Measurements from ENCODE around the gene SSBP1.
"Not testable (repeated sequence)": the region's sequence is repeated elsewhere in the genome, so short reads cannot be mapped to it uniquely, and the experiment has no call there.

The SSBP1 gene

DNA sequence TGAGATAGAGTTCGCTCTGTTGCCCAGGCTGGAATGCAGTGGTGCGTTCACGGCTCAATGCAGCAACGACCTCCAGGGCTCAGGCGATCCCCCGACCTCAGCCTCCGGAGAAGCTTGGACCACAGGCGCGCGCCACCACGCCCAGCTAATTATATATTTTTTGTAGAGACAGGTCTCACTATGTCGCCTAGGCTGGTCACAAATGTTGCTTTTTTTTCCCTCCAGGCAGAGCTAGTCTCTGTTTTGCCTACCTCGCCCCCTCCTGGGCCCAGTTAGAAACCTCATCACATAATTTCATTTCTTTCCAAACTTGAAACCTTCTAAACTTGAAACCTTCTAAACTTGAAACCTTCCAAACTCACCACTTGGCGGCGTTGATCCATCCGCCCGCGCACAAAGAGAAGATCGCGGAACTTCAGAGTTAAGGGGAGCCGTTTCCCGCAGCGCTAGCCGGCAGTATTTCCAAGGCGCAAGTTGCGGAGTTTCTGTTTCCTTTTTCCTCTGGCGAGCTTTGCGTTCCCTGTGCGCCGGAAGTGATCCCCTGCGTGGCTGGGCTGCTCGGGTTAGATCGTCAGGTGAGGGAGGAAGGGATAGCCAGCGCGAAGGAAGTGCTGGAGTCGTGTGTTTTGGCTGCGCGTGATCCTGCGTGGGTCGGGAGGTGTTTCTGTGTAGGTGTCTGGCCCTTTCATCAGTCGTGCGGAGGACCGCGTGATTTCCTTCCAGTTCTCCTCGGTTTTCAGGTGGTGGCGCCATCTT, at the start of gene SSBP1:
Gene SSBP1 (plus strand): TSS at position 523 of the 756 bp plus-strand sequence. CDS start 809 bp downstream, outside the sequence.
- DNase-seq: peak; percentile 90

GRCh38 chr7:141689072-141689825, 48.9 kb upstream of the SSBP1 start:
- not testable (repeated sequence) for DNase-seq

DNA sequence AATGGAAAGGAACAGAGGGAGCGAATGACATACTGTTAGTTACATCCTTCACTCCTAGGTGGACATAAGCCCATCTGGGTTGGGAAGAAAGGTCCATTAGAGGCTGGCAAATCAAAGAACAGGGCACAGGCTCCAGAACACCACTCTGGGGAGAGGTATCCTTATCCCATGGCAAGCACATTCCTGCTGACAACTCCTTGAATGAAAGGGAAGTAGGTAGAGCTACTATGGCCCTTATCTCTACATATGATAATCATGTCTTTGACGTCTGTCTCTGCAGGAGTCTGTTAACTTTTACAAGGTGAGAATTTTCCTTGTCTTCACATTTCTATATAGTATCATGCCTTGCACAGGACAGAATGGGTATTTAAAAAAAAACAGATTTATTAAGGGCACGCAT, 46.6 kb upstream of the SSBP1 start:
- DNase-seq: no peak

GRCh38 chr7:141691961-141692360, 46.2 kb upstream of the SSBP1 start:
- no peak for DNase-seq

DNA sequence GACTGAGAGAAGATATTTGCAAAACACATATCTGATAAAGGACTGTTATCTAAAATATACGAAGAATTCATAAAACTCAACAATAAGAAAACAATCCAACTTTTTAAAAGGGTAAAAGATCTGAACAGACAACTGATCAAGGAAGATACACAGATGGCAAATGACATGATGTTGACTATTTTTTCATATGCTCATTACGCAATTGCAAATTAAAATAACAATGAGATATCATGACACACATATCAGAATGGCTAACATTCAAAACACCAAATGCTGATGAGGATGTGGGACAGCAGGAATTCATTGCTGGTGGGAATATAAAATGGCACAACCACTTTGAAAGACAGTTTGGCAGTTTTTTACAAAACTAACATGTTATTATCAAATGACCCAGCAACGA, 45.1 kb upstream of the SSBP1 start:
- DNase-seq: no peak

GRCh38 chr7:141695803-141696289, 42.3 kb upstream of the SSBP1 start:
- DNase-seq: no peak

DNA sequence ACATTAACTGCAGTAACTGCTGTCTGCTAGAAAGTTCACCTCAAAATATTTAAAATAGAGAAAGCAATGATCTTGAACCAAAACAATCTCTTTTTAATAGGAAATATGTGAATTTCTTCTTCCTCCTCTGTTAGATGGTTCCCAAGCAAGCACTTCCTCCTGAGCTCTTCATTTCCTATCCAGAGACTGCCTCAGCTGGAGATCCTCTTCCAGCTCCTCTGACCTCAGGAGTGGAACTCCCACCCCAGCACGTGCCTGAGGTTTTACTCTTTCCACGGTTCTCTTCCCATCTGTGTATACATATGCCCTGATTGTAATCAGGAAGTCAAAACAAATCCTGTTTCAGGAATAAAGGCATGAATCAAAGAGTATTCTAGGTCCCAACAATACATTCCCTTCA, 41.8 kb upstream of the SSBP1 start:
- DNase-seq: no peak

GRCh38 chr7:141697211-141697871, 40.8 kb upstream of the SSBP1 start:
- no peak for DNase-seq

DNA sequence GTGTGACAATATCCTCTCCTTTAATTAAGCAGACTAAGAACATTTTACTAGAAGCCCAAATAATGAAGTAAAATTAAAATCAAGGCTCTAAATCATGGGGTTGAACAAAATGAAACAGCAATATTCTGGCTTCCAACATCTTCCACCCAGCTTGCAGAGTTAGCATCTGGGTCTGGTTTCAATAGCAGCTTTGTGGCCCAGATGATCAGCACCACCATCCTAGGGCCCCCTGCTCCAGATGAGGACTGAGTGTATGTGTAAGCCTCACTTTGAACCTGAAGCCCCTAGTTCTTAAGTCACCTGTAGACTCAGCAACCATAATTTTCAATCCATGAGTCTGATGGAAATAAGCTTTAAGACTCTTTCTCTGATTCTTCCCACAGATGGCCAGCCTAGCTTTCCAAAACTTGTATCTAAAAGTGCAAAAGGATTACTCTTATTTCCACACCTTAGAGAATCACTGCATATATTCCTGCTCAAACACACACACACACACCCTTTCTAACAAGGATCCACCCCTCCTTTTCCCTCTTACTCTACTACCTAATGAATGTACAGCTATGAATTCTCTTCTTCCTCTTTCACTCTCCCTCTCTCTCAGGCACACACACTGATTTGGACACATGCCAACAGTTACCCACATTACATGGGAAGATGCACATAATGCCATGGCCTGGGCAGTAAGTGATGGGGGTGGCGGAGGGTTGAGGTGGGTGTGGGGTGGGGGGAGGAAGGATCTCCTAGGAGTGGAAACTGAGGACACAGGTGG, 39.7 kb upstream of the SSBP1 start:
- DNase-seq: no peak

- no peak for DNase-seq
Observed at GRCh38 chr7:141699860-141700259, 38.3 kb upstream of the SSBP1 start.

- no peak for DNase-seq
Observed at GRCh38 chr7:141700296-141700847, 37.8 kb upstream of the SSBP1 start.

DNA sequence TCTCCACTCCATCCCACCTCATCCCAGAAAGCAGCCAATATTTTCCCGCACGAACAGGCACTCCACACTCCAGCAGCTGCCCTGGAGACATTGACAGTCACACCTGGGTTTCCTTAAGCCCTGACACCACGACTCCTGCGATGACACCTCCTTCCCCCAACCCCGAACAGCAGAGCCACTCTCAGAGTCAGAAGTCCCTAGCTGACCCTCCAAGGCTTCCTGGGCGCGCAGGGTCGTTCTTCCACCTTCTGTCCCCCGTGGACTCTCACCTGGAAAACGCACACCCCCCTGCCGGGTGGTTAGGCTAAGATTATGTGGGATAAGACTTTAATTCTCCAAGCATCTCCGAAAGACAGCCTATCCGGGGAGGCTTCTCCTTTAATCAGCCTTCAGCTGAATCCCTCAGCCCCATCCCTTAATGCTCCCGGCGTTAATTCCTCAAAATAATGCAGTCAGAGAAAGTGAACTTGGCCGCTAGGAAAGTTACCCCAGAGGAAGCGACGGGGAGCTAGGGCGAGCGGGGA, 37.2 kb upstream of the SSBP1 start:
- DNase-seq: no peak

DNA sequence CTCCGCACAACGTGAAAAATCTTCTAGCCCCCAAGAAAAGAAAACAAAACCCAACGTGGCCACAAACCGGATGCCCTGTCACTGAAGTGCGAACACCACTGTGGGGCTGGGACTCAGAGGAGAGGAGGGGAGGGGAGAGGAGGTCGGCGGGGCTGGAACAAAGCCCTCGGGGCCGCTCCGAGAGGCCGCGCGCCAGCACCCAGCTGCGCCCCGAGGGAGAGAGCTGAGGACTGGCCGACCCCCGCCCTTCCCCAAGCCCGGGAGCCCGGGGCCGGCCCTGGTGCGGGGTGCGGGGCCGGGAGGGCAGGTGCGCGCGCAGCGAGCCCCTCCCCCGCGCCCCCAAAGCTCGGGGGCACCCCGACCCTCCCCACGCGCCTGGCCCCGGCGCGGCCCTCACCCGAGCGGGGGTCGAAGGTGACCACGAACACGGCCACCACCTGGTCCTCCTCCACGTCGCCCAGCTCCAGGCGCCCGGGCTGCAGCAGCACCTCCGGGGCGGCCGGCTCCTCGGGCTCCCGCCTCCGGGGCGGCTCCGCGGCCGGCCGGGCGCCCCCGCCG, 36.6 kb upstream of the SSBP1 start:
- DNase-seq: peak; percentile 76

DNA sequence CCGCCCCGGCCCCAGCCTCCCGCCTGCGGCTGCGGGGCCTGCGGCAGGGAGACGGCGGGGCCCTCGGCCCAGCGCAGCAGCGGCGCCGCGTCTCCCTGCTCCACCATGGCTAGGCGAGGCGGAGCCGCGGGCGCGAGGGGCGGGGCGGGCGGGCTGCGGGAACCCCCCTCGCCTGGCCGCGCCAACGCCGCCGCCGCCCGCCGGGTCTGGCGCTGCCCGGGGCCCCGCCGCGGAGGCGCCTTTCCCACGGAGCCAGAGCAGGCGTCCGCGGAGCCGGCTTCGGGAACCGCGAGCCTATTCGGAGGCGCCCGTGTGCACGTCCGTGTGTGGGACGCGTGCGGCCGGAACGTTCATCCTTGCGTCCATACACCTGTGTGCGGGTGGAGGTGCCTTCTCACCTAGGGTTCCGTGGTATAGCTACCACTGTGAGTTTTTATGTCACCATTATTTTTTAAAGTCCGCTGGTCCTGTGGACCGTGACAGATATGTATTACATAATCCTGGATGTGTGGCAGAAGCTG, 36.1 kb upstream of the SSBP1 start, which contains the start of gene DENND11:
Gene DENND11 (minus strand): TSS at position 120 of the 521 bp plus-strand sequence. CDS start 13 bp downstream, at position 107.
- peak; percentile 43 for DNase-seq

- DNase-seq: no peak
Observed at GRCh38 chr7:141702892-141703291, 35.3 kb upstream of the SSBP1 start.

GRCh38 chr7:141704112-141704511, 34.0 kb upstream of the SSBP1 start:
- DNase-seq: no peak

GRCh38 chr7:141704741-141705140, 33.4 kb upstream of the SSBP1 start:
- no peak for DNase-seq

DNA sequence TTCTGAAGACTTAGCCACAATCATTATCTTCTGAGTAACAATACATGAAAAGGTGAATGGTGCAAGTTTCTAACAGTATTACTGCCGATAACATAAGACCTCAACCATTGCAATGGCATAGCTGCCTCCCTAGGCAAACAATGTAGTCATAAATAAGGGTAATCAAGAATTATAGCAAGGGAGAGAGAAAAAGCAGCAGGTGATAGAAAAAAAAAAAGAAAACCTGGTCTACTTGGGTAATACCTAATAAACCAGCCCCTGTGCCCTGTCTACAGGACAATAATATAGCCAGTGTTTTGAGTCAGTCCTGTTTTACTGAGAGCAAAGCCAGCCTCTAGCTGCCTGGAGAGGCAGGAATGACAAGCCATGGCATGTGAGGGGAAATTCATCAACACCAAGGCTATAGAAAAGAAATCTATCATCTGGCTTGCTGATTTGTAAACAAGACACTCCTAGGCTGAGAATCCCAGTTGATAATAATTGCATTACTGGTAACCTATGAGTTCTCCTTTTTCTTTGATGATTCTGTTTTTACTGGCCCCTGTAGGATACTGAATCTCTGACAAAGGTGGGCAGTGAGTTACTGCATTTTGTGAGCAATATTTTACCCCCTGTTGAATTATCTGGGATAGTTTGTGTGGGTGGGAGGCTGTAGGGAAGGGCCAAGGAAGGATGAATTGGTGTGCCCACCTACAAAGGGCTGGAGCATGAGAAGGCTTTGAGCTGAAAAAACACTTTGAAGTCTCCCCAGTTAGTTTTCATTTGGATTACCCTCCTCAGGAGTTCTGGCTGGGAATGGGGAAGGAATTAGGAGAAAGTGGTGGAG, 31.7 kb upstream of the SSBP1 start:
- no peak for DNase-seq

DNA sequence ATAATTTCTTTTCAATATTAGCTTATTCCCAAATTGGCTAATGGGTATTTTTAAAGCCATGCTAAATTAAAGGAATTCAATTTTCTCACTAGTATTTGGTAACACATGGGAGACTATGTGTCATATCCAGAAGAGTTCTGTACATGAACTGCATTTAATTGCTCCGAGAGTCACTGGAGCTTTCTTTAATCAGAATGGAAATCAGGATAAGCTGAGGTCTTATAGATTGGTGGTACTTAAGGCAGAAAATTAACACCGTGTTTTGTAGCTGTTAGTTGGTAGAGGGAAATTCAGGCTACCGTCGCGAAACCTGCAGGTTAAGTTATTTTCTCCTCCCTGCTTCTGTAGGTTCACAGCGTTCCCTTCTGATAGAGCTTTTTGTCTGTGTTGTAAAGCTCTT, 29.8 kb upstream of the SSBP1 start, which contains the start of gene WEE2:
Gene WEE2 (plus strand): TSS at position 3 of the 400 bp plus-strand sequence. CDS start 406 bp downstream, outside the sequence.
- DNase-seq: no peak

DNA sequence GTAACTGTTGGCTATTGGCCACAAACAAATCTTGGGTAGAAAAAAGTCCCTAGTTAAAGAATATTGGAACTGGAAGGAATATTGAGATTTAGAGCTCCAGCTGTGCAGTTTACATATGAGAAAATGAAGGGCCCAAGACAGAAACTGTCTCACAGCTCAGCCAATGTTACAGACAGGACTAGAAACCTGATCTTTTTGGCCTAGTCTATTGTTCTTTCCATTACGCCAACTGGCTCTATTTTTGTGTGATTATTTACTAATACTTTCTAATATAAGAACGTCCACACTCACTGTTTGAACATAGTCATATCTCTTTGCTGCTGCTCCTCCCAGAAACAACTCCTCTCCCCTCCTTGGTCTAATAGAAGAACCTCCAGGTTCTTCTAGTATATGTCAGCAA, 28.8 kb upstream of the SSBP1 start:
- DNase-seq: no peak
